ENCODE results near the gene ZNF830. TPM values are rescaled to one million over a fixed set of nuclear protein-coding genes. Genes with fewer than 3 reads are reported as not detected.
"Not testable (repeated sequence)": the region's sequence is repeated elsewhere in the genome, so short reads cannot be mapped to it uniquely, and the experiment has no call there.

Gene ZNF830
- total RNA-seq, 1 experiment from 2014 or later, result 13.6 TPM

DNA sequence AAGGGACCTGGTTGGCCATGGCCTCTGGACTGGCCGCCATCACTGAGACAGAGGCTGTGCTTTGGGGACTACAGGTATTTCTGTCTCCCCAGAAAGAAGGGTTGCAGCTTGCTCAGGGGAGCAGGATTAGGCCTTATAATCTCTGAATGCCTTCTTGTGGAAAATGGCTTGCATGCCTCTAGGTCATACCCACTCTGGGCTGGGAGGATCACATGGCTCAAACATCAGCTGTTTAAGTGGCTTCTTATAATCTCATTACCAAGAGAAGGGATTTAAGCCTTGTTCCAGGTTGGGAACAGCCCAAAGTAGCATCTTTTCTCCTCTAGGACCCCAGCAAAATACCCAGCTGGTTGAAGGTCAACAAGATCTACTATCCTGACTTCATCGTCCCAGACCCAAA is 38.1 kb downstream of the ZNF830 start:
- H3K36me3 ChIP-seq (ENCODE audit: low read depth), result 0 out of 2 replicates have a peak, but pooled peaks cover 6% of the 10 kb centered on the region
- intact Hi-C loops (cut with micrococcal nuclease; ENCODE audit: unreplicated experiment), result loop anchor here (5.0 kb wide), 1 partner anchor 577 kb away; no protein-coding TSS in a partner anchor

DNA sequence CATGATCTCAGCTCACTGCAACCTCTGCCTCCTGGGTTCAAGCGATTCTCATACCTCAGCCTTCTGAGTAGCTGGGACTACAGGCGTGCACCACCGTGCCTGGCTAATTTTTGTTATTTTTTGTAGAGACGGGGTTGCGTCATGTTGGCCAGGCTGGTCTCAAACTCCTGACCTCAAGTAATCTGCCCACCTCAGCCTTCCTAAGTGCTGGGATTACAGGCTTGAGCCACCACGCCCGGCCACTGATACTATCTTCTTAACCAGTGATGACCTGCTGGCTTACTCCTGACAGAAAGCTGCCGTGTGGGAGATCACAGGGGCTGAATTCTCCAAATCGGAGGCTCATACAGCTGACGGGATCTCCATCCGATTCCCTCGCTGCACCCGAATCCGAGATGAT is 39.6 kb downstream of the ZNF830 start:
- H3K4me1 ChIP-seq (replicated peaks; ENCODE audit: insufficient read depth), result peaks cover 23% of the 10 kb centered on the region
- H3K36me3 ChIP-seq (ENCODE audit: low read depth); H3K27me3 ChIP-seq (ENCODE audit: insufficient read depth, low read depth); H3K4me3 ChIP-seq; H3K9me3 ChIP-seq (ENCODE audit: insufficient read depth, low read depth); CTCF ChIA-PET; H3K4me2 ChIP-seq; BruUV-seq (replicated peaks); H2AFZ ChIP-seq; H3K9me2 ChIP-seq (ENCODE audit: insufficient read depth); H4K20me1 ChIP-seq (ENCODE audit: insufficient read depth); DNase-seq; H3K27ac ChIP-seq; H3K79me2 ChIP-seq (ENCODE audit: low read depth); intact Hi-C loops (cut with micrococcal nuclease; ENCODE audit: unreplicated experiment): not testable (repeated sequence)
- POLR2A ChIA-PET (ENCODE audit: unreplicated experiment), result interaction anchor here (0.6 kb wide), 1 partner anchor 114 kb away, joined by 3 read pairs; no protein-coding TSS in a partner anchor
- H3F3A ChIP-seq (ENCODE audit: insufficient read depth, low read depth), result peaks cover 16% of the 10 kb centered on the region; the same call in 1 of the 2 replicates

More for the DNA sequence above, 38.1 kb downstream of the ZNF830 start:
- H3K79me2 ChIP-seq (ENCODE audit: low read depth), result no peaks in the 10 kb centered on the region
- no peak for DNase-seq
- no peaks in the 10 kb centered on the region for H3K9me2 ChIP-seq (ENCODE audit: insufficient read depth)
- H3K4me3 ChIP-seq, result no peak overlapping the region
- H3K4me2 ChIP-seq, result no peak overlapping the region
- H3K4me1 ChIP-seq (replicated peaks; ENCODE audit: insufficient read depth), result peaks cover 23% of the 10 kb centered on the region
- TF ChIP-seq, protein P1, sequence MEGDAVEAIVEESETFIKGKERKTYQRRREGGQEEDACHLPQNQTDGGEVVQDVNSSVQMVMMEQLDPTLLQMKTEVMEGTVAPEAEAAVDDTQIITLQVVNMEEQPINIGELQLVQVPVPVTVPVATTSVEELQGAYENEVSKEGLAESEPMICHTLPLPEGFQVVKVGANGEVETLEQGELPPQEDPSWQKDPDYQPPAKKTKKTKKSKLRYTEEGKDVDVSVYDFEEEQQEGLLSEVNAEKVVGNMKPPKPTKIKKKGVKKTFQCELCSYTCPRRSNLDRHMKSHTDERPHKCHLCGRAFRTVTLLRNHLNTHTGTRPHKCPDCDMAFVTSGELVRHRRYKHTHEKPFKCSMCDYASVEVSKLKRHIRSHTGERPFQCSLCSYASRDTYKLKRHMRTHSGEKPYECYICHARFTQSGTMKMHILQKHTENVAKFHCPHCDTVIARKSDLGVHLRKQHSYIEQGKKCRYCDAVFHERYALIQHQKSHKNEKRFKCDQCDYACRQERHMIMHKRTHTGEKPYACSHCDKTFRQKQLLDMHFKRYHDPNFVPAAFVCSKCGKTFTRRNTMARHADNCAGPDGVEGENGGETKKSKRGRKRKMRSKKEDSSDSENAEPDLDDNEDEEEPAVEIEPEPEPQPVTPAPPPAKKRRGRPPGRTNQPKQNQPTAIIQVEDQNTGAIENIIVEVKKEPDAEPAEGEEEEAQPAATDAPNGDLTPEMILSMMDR (conservative IDR thresholded peaks at IDR 0.05), result no peak
- no peak for TF ChIP-seq EZH2 (IDR thresholded peaks at IDR 0.05; ENCODE audit: low read depth)
- H3K27me3 ChIP-seq (ENCODE audit: insufficient read depth, low read depth), result no peaks in the 10 kb centered on the region
- no peak overlapping the region for H2AFZ ChIP-seq
- no peaks in the 10 kb centered on the region for H3K9me3 ChIP-seq (ENCODE audit: insufficient read depth, low read depth)
- ChIA-PET POLR2A (ENCODE audit: unreplicated experiment) (no interaction called here), CTCF (no interaction called here)
- no TSS peak for BruUV-seq (replicated peaks)
- H3F3A ChIP-seq (ENCODE audit: insufficient read depth, low read depth), result peaks cover 16% of the 10 kb centered on the region; the same call in 1 of the 2 replicates
- H4K20me1 ChIP-seq (ENCODE audit: insufficient read depth), result no peaks in the 10 kb centered on the region
- H3K27ac ChIP-seq, result no peak overlapping the region

DNA sequence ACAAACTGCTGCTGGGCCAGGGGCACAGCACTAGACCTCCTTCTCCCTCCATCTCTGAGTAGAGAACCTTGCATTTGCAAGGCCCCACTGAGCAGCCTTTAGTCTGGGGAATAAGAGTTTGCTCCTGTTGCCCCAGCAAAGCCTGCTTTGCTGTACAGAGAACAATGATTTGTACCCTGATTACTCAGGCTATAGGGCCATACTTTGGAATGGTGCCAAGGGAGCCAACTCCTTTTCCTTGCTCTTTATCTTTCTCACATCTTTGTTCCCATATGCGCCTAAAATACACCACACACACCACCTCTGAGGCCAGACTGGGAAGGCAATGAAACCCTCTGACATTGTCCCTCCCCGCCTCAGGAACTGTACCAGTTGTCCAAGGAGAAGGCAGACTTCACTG is 40.2 kb downstream of the ZNF830 start:
- Histone ChIP-seq H2AFZ (no peak overlapping the region), H3K4me2 (no peak overlapping the region), H3K79me2 (ENCODE audit: low read depth) (no peaks in the 10 kb centered on the region), H3K27me3 (ENCODE audit: insufficient read depth, low read depth) (no peaks in the 10 kb centered on the region), H3K9me3 (ENCODE audit: insufficient read depth, low read depth) (no peaks in the 10 kb centered on the region), H3K27ac (no peak overlapping the region), H3K4me1 (replicated peaks; ENCODE audit: insufficient read depth) (peaks cover 23% of the 10 kb centered on the region), H3K4me3 (no peak overlapping the region), H3F3A (ENCODE audit: insufficient read depth, low read depth) (peaks cover 16% of the 10 kb centered on the region; the same call in 1 of the 2 replicates), H3K9me2 (ENCODE audit: insufficient read depth) (no peaks in the 10 kb centered on the region), H4K20me1 (ENCODE audit: insufficient read depth) (no peaks in the 10 kb centered on the region), H3K36me3 (ENCODE audit: low read depth) (0 out of 2 replicates have a peak, but pooled peaks cover 6% of the 10 kb centered on the region)
- intact Hi-C loops (cut with micrococcal nuclease; ENCODE audit: unreplicated experiment), result no loop called here
- DNase-seq, result no peak
- POLR2A ChIA-PET (ENCODE audit: unreplicated experiment), result no interaction called here
- CTCF ChIA-PET, result no interaction called here
- TF ChIP-seq, protein P1 (conservative IDR thresholded peaks at IDR 0.05), result no peak
- no peak for TF ChIP-seq EZH2 (IDR thresholded peaks at IDR 0.05; ENCODE audit: low read depth)
- BruUV-seq (replicated peaks), result no TSS peak
